Measurements from ENCODE around the gene CYP11A1.
"Not testable (repeated sequence)": the region's sequence is repeated elsewhere in the genome, so short reads cannot be mapped to it uniquely, and the experiment has no call there.

The CYP11A1 gene

DNA sequence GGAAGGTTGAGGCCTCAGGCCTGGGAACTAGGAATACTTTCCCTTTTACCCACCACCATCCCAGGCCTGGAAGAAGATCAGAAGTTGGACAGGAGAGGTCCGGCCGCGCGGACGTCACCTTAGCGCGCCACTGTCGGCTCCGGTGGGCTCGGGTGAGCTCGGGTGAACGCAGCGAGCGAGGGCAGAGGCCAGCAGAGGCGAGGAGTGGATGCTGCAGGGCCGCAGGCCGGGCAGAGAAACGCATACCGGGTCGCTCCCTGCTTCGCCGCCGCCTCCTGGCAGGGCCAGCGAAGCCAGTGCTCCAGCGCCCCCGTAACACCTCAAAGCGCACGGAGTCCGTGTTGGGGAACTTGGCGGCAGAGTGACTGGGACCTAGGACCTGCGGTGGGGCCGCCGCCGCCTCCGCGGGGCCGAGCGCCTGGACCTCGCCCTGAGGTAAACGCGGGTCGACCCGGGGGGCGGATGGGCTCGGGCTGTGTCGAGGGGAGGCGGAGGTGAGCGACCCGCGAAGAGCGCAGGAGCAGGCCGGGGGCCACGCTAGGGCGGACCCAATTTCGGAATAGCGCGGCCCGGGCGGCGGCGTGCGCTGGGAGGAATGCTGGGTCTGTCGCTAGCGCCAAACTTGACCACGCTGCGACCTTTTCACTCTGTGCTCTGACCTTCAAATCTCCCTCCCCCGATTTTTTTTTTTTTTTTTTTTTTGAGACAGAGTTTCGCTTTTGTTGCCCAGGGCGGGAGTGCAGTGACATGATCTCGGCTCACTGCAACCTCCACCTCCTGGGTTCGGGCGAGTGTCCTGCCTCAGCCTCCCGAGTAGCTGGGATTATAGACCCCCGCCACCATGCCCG lies 1.6 kb downstream of the CYP11A1 start:
- Histone ChIP-seq H3K27ac (ENCODE audit: poor library complexity, severe bottlenecking) (no peak overlapping the region), H3K9me3 (ENCODE audit: severe bottlenecking) (no peaks in the 10 kb centered on the region), H3K4me3 (ENCODE audit: severe bottlenecking) (peak overlapping the region; percentile 8), H3K27me3 (ENCODE audit: insufficient read depth, poor library complexity, severe bottlenecking) (peaks cover 5% of the 10 kb centered on the region), H3K4me1 (ENCODE audit: insufficient read depth, poor library complexity, severe bottlenecking) (no peaks in the 10 kb centered on the region), H3K36me3 (ENCODE audit: low read depth) (no peaks in the 10 kb centered on the region)
- ATAC-seq (ENCODE audit: low read depth) (peak; percentile 40), DNase-seq (ENCODE audit: low spot score) (no peak)
- TF ChIP-seq, protein P1, sequence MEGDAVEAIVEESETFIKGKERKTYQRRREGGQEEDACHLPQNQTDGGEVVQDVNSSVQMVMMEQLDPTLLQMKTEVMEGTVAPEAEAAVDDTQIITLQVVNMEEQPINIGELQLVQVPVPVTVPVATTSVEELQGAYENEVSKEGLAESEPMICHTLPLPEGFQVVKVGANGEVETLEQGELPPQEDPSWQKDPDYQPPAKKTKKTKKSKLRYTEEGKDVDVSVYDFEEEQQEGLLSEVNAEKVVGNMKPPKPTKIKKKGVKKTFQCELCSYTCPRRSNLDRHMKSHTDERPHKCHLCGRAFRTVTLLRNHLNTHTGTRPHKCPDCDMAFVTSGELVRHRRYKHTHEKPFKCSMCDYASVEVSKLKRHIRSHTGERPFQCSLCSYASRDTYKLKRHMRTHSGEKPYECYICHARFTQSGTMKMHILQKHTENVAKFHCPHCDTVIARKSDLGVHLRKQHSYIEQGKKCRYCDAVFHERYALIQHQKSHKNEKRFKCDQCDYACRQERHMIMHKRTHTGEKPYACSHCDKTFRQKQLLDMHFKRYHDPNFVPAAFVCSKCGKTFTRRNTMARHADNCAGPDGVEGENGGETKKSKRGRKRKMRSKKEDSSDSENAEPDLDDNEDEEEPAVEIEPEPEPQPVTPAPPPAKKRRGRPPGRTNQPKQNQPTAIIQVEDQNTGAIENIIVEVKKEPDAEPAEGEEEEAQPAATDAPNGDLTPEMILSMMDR (IDR thresholded peaks at IDR 0.05; ENCODE audit: poor library complexity, severe bottlenecking) = no peak

DNA sequence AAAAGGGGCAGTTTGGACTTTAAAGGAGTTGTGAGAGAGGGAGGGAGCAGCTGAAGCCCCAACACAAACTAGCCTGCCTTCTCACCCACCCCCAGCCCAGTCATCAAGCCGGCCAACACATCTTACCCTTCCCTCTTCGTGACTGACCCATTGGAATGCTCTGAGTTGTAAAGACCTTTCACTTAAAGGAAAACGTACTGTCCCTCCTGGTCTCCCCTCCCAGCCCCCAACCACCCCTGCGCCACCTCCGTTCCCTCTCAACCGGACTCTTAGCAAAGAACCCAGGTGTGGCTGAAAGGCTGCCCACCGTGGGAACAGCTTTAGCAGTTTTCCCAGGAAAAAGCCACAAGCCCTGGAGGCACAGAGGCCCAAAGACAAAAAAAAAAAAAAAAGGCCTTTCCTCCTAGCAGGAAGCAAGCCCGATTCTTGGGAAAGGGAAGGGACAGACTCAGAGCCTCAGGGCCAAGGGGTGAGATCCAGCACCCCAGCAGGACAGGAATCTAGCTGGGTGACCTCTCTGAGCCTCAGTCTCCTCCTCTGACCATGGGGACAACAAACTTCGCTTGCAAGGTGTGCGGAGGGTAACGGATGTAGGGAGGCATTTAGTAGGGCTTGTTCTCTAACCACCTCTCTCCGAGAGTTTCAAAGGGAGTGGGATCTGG lies 2.4 kb downstream of the CYP11A1 start:
- Histone ChIP-seq H3K4me1 (ENCODE audit: insufficient read depth, poor library complexity, severe bottlenecking) (no peaks in the 10 kb centered on the region), H3K27ac (ENCODE audit: poor library complexity, severe bottlenecking) (no peak overlapping the region), H3K4me3 (ENCODE audit: severe bottlenecking) (no peak overlapping the region), H3K27me3 (ENCODE audit: insufficient read depth, poor library complexity, severe bottlenecking) (peaks cover 5% of the 10 kb centered on the region), H3K36me3 (ENCODE audit: low read depth) (no peaks in the 10 kb centered on the region), H3K9me3 (ENCODE audit: severe bottlenecking) (no peaks in the 10 kb centered on the region)
- DNase-seq (ENCODE audit: low spot score) (no peak), ATAC-seq (ENCODE audit: low read depth) (no peak)
- TF ChIP-seq, protein P1 (IDR thresholded peaks at IDR 0.05; ENCODE audit: poor library complexity, severe bottlenecking) = no peak

DNA sequence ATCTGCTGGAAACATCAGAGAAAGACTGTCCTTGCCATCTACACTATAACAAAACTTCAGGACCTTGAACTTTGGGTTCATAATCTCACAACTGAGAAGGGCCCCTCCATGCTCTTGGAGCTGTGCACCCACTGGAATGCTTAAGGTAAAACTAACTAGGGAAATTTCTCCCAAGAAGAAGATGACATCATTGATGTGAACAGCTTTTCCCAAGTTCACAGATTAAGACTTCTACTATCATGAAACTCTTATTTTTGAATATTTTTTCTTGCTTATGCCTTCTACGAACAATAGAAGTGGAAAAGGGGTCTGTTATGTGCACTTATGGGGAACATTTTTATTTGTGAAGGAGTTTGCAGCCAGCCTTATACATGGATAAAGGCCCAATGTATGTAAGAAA lies 5.0 kb downstream of the CYP11A1 start:
- H3K4me3 ChIP-seq (ENCODE audit: severe bottlenecking) = no peak overlapping the region
- no peak for ATAC-seq (ENCODE audit: low read depth)
- peaks cover 5% of the 10 kb centered on the region for H3K27me3 ChIP-seq (ENCODE audit: insufficient read depth, poor library complexity, severe bottlenecking)

DNA sequence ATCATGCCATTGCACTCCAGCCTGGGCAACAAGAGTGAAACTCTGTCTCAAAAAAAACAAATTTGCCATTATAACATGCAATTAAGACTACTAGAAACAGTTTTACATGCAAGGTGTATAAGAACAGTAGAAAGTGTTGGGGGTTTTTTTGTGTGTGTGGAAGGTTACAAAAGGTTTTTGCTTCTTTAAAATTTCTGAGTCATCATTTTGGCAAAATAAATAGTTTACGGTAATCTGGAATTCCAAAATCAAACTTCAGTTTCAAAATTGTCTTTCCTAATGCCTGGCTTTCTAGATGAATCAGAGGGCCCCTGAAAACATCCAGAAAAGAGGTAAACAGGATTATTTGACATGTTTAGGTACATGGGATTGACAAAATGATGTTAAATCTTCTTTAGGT lies 6.6 kb downstream of the CYP11A1 start:
- H3K9me3 ChIP-seq (ENCODE audit: severe bottlenecking); H3K27me3 ChIP-seq (ENCODE audit: insufficient read depth, poor library complexity, severe bottlenecking); DNase-seq (ENCODE audit: low spot score); H3K36me3 ChIP-seq (ENCODE audit: low read depth); H3K27ac ChIP-seq (ENCODE audit: poor library complexity, severe bottlenecking); H3K4me1 ChIP-seq (ENCODE audit: insufficient read depth, poor library complexity, severe bottlenecking); ATAC-seq (ENCODE audit: low read depth); H3K4me3 ChIP-seq (ENCODE audit: severe bottlenecking): not testable (repeated sequence)

More for the DNA sequence above, 5.0 kb downstream of the CYP11A1 start:
- Histone ChIP-seq H3K9me3 (ENCODE audit: severe bottlenecking) (no peaks in the 10 kb centered on the region), H3K27ac (ENCODE audit: poor library complexity, severe bottlenecking) (no peak overlapping the region), H3K4me1 (ENCODE audit: insufficient read depth, poor library complexity, severe bottlenecking) (no peaks in the 10 kb centered on the region), H3K36me3 (ENCODE audit: low read depth) (no peaks in the 10 kb centered on the region)
- DNase-seq (ENCODE audit: low spot score) = no peak
- TF ChIP-seq, protein P1 (IDR thresholded peaks at IDR 0.05; ENCODE audit: poor library complexity, severe bottlenecking) = no peak

DNA sequence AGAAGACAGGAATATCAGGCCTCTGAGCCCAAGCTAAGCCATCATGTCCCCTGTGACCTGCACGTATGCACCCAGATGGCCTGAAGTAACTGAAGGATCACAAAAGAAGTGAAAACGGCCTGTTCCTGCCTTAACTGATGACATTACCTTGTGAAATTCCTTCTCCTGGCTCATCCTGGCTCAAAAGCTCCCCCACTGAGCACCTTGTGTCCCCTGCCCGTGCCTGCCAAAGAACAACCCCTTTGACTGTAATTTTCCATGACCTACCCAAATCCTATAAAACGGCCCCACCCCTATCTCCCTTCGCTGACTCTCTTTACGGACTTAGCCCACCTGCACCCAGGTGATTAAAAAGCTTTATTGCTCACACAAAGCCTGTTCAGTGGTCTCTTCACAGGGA lies 8.1 kb downstream of the CYP11A1 start:
- not testable (repeated sequence) for H3K27ac ChIP-seq (ENCODE audit: poor library complexity, severe bottlenecking); H3K9me3 ChIP-seq (ENCODE audit: severe bottlenecking); H3K27me3 ChIP-seq (ENCODE audit: insufficient read depth, poor library complexity, severe bottlenecking); H3K4me3 ChIP-seq (ENCODE audit: severe bottlenecking); DNase-seq (ENCODE audit: low spot score); H3K4me1 ChIP-seq (ENCODE audit: insufficient read depth, poor library complexity, severe bottlenecking); ATAC-seq (ENCODE audit: low read depth); H3K36me3 ChIP-seq (ENCODE audit: low read depth)

DNA sequence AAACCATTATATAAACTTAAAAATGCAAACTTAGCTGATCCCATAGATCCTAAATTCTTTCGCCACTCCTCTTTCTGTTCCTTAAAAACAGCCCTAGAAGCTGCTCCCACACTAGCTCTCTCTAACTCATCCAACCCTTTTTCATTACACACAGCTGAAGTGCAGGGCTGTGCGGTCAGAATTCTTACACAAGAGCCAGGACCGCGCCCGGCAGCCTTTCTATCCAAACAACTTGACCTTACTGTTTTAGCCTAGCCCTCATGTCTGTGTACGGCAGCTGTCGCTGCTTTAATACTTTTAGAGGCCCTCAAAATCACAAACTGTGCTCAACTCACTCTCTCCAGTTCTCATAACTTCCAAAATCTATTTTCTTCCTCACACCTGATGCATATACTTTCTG lies 9.9 kb downstream of the CYP11A1 start:
- H3K4me3 ChIP-seq (ENCODE audit: severe bottlenecking); ATAC-seq (ENCODE audit: low read depth); H3K27me3 ChIP-seq (ENCODE audit: insufficient read depth, poor library complexity, severe bottlenecking); H3K36me3 ChIP-seq (ENCODE audit: low read depth); DNase-seq (ENCODE audit: low spot score); H3K4me1 ChIP-seq (ENCODE audit: insufficient read depth, poor library complexity, severe bottlenecking); H3K27ac ChIP-seq (ENCODE audit: poor library complexity, severe bottlenecking); H3K9me3 ChIP-seq (ENCODE audit: severe bottlenecking): not testable (repeated sequence)

DNA sequence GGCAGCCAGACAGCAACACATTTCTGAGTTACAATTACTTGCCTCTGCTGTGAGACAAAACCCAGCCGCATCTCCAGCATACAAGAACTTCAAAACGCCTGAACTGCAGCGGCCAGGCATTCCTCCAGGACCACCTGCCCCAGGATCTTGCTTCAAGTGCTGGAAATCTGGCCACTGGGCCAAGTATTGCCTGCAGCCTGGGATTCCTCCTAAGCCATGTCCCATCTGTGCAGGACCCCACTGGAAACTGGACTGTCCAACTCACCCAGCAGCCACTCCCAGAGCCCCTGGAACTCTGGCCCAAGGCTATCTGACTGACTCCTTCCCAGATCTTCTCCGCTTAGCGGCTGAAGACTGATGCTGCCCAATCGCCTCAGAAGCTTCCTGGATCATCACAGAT lies 11.4 kb downstream of the CYP11A1 start:
- H3K4me1 ChIP-seq (ENCODE audit: insufficient read depth, poor library complexity, severe bottlenecking); ATAC-seq (ENCODE audit: low read depth): not testable (repeated sequence)

DNA sequence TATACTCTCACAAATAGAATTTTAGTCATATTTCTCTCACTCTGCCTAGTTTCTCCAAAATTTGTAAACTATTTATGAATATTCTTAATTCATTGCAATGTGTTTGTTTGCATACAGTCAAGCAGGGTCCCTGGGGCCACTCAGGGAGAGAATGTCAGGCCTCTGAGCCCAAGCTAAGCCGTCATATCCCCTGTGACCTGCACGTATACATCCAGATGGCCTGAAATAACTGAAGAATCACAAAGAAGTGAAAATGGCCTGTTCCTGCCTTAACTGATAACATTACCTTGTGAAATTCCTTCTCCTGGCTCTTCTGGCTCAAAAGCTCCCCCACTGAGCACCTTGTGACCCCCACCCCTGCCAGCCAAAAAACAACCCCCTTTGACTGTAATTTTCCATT lies 13.5 kb downstream of the CYP11A1 start:
- not testable (repeated sequence) for ATAC-seq (ENCODE audit: low read depth); DNase-seq (ENCODE audit: low spot score); H3K9me3 ChIP-seq (ENCODE audit: severe bottlenecking); H3K4me1 ChIP-seq (ENCODE audit: insufficient read depth, poor library complexity, severe bottlenecking); H3K27ac ChIP-seq (ENCODE audit: poor library complexity, severe bottlenecking); H3K36me3 ChIP-seq (ENCODE audit: low read depth); H3K4me3 ChIP-seq (ENCODE audit: severe bottlenecking); H3K27me3 ChIP-seq (ENCODE audit: insufficient read depth, poor library complexity, severe bottlenecking)

More for the DNA sequence above, 11.4 kb downstream of the CYP11A1 start:
- H3K4me3 ChIP-seq (ENCODE audit: severe bottlenecking); H3K27me3 ChIP-seq (ENCODE audit: insufficient read depth, poor library complexity, severe bottlenecking); H3K36me3 ChIP-seq (ENCODE audit: low read depth); H3K9me3 ChIP-seq (ENCODE audit: severe bottlenecking); DNase-seq (ENCODE audit: low spot score); H3K27ac ChIP-seq (ENCODE audit: poor library complexity, severe bottlenecking): not testable (repeated sequence)
